ENCODE measurements around the gene TLDC2.
"Not testable (repeated sequence)": the region's sequence is repeated elsewhere in the genome, so short reads cannot be mapped to it uniquely, and the experiment has no call there.

DNA sequence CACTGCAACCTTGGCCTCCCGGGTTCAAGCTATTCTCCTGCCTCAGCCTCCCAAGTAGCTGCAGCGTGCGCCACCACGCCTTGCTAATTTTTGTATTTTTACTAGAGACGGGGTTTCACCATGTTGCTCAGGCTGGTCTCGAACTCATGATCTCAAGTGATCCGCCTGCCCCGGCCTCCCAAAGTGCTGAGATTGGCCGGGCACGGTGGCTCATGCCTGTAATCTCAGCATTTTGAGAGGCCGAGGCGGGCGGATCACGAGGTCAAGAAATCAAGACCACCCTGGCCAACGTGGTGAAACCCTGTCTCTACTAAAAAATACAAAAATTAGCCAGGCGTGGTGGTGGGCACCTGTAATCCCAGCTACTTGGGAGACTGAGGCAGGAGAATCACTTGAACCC lies 57.6 kb downstream of the TLDC2 start:
- TF ChIP-seq, protein P1, sequence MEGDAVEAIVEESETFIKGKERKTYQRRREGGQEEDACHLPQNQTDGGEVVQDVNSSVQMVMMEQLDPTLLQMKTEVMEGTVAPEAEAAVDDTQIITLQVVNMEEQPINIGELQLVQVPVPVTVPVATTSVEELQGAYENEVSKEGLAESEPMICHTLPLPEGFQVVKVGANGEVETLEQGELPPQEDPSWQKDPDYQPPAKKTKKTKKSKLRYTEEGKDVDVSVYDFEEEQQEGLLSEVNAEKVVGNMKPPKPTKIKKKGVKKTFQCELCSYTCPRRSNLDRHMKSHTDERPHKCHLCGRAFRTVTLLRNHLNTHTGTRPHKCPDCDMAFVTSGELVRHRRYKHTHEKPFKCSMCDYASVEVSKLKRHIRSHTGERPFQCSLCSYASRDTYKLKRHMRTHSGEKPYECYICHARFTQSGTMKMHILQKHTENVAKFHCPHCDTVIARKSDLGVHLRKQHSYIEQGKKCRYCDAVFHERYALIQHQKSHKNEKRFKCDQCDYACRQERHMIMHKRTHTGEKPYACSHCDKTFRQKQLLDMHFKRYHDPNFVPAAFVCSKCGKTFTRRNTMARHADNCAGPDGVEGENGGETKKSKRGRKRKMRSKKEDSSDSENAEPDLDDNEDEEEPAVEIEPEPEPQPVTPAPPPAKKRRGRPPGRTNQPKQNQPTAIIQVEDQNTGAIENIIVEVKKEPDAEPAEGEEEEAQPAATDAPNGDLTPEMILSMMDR (IDR thresholded peaks at IDR 0.05) = not testable (repeated sequence)
- not testable (repeated sequence) for TF ChIP-seq POLR2A, EP300 (IDR thresholded peaks at IDR 0.05)
